GM18951 (cell line): Measurements from ENCODE around the gene TRERF1.

Experiments used
- POLR2A ChIP-seq: IDR thresholded peaks from 4 replicates; pipeline ENCODE4 v1.6.1; 2011; ENCODE audit warnings: mild to moderate bottlenecking; ENCODE audit not compliant: insufficient read length, insufficient read depth; ENCODE audit errors: extremely low read depth
- in situ Hi-C: fragments of 300-500 bp; cut with MboI; formaldehyde crosslinking; loops from one replicate; pipeline ENCODE4 v1.12.0; 2022; ENCODE audit warnings: low sequenced_read_pairs, mixed read lengths, inconsistent platforms; ENCODE audit not compliant: unreplicated experiment

Gene TRERF1

DNA sequence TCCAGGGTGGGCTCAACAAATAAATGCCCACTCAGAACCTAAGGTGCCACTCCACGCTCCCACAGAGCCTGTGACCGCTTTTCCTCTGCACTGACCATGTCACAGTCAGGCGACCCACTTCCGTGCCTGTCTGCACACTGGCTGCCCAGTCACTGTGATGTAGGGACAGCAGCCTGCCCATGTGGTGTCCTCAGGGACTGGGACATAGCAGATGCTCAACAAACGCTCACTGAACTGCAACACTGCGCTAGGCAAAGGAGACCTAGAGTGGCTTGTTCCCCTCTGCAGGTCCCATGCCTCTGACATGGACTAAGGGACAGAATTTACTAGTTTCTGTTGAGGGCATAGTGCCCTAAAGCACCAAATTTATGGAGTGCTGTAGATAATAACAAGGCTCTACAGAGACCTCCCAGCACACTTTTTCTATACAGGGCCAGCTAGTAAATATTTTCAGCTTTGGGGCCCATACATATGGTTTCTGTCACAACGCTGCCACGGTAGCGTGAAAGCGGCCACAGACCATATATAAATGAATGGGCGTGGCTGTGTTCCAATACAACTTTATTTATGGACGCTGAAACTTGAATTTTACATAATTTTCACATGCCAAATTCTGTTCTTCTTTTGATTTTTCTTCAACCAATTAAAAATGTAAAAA lies 176.2 kb downstream of the TRERF1 start:
- TF ChIP-seq POLR2A = no peak
- in situ Hi-C loops = no loop called here

GRCh38 chr6:42274898-42275297 lies 176.8 kb downstream of the TRERF1 start:
- in situ Hi-C loops = loop anchor here (25.0 kb wide), 1 partner anchor 262 kb away; no protein-coding TSS in a partner anchor
- TF ChIP-seq POLR2A = no peak

GRCh38 chr6:42271834-42272805 lies 179.6 kb downstream of the TRERF1 start:
- no peak for TF ChIP-seq POLR2A
- in situ Hi-C loops = loop anchor here (25.0 kb wide), 1 partner anchor 265 kb away; no protein-coding TSS in a partner anchor

GRCh38 chr6:42269974-42270510 lies 181.7 kb downstream of the TRERF1 start:
- no peak for TF ChIP-seq POLR2A

GRCh38 chr6:42269553-42269952 lies 182.2 kb downstream of the TRERF1 start:
- in situ Hi-C loops = loop anchor here (25.0 kb wide), 1 partner anchor 268 kb away; no protein-coding TSS in a partner anchor
- TF ChIP-seq POLR2A = no peak

More at GRCh38 chr6:42269974-42270510, 181.7 kb downstream of the TRERF1 start:
- in situ Hi-C loops = loop anchor here (25.0 kb wide), 1 partner anchor 267 kb away; no protein-coding TSS in a partner anchor

- in situ Hi-C loops = loop anchor here (25.0 kb wide), 1 partner anchor 268 kb away; no protein-coding TSS in a partner anchor
- TF ChIP-seq POLR2A = no peak
Measured at GRCh38 chr6:42268835-42269204, 182.9 kb downstream of the TRERF1 start.

- TF ChIP-seq POLR2A = no peak
- in situ Hi-C loops = loop anchor here (25.0 kb wide), 1 partner anchor 269 kb away; no protein-coding TSS in a partner anchor
Measured at GRCh38 chr6:42268016-42268834, 183.5 kb downstream of the TRERF1 start.

- in situ Hi-C loops = loop anchor here (25.0 kb wide), 1 partner anchor 271 kb away; no protein-coding TSS in a partner anchor
- no peak for TF ChIP-seq POLR2A
Measured at GRCh38 chr6:42266538-42266937, 185.2 kb downstream of the TRERF1 start.

DNA sequence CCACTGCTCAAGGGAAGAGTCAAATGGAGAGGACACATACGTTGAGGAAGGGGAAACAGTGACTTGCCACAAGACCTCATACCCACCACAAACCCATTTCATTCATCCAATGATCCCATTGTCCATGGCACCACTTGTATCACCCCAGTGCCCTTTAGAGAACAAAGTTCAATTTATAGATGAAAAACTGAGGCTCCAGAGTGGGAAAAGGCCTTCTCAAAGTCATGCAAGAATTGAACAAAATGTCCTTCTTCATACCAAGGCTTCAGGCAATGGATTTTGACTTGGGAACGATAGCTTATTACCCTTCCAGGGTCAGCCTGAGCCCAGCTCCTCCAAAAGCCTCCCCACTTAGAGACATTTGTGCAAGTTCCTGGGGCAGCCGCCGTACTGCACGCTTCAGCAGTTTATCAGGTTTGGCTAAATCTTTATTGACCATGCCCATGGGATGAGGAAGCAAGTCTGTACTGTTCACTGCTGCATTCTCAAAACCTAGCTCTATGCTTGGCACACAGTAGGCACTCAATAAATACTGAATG lies 186.8 kb downstream of the TRERF1 start:
- in situ Hi-C loops = loop anchor here (25.0 kb wide), 1 partner anchor 272 kb away; no protein-coding TSS in a partner anchor
- no peak for TF ChIP-seq POLR2A

DNA sequence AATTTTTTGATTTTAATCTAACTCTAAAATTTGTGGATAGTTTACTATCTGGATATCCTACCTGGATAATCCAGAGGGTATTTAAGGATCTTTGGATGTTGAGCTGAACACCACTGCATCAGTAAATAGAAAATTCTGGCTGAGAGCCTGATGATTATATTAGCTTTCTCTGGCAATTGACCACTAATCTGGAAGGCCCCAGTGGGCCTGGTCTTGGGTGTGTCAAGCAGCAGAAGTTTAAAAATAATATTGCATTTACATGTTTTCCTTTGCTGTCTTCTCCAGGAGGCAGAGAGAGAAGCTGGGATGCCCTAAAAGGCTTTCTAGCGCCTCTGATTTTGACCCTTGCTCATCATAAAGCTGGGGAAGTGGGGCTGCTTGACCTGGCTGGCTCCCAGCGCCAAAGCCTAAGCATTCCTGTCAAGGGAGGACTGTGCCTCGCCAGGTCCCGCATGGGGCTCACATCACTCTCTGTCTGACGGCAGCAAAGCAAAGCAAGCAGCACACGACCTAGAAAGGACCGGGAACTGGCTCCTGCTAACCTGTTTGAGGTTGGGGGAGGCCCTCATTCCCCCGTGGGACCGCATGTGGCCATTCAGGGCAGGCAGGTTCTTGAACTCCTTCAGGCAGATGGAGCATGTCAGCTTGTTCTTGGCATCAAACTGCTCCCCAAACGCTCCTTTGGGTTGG lies 187.4 kb downstream of the TRERF1 start:
- TF ChIP-seq POLR2A = no peak
- in situ Hi-C loops = loop anchor here (25.0 kb wide), 1 partner anchor 273 kb away; no protein-coding TSS in a partner anchor

DNA sequence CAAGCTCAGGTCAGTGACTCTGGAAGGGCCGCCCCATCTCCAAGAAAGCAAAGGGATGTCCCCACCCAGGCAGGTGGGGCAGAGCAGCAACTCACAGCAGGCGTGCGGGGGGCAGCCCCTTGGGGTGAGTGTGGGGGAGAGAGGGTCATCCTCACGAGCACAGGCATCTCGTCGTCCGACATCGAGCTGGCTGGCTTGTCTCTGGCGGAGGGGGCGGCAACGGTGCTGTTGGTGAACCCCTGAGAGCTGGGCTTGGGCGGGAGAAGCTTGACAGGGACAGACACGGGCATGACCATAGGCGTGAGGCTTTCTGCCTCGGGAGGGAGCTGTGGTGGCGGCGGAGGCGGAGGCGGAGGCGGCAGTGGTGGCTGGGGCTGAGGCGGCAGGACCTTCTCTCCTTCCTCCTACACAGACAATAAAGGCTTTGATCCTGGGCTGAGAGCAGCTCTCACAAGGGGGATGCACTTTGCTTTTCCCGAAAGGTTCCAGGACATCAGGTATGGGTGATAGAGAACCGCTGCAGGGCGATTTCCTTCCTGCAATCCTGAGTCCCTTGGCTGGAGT lies 188.5 kb downstream of the TRERF1 start:
- no peak for TF ChIP-seq POLR2A
- in situ Hi-C loops = loop anchor here (25.0 kb wide), 1 partner anchor 274 kb away; no protein-coding TSS in a partner anchor
